Ectodermal cell (in vitro differentiated cells): ENCODE data around the gene NTN1.

ENCODE experiments used
- H3K27ac ChIP-seq: 2 replicates; pipeline ENCODE4 v1.7.0; 2013; ENCODE audit warnings: mild to moderate bottlenecking, low read depth, low read length; ENCODE audit not compliant: insufficient read depth, poor library complexity, severe bottlenecking
- H3K27me3 ChIP-seq: 2 replicates; pipeline ENCODE4 v1.7.0; 2013; ENCODE audit warnings: mild to moderate bottlenecking, low read length; ENCODE audit not compliant: insufficient read depth, control insufficient read depth, poor library complexity, severe bottlenecking
- H3K36me3 ChIP-seq: one replicate; pipeline ENCODE4 v1.7.0; 2013; ENCODE audit warnings: low read length; ENCODE audit not compliant: control insufficient read depth, insufficient read depth
- H3K4me1 ChIP-seq: one replicate; pipeline ENCODE4 v1.7.0; 2013; ENCODE audit warnings: low read length; ENCODE audit not compliant: control insufficient read depth, insufficient read depth
- H3K4me3 ChIP-seq: 2 replicates; pipeline ENCODE4 v1.7.0; 2013; ENCODE audit warnings: low read depth, low read length, control low read depth; ENCODE audit not compliant: insufficient read depth
- H3K9me3 ChIP-seq: 2 replicates; pipeline ENCODE4 v1.7.0; 2013; ENCODE audit warnings: mild to moderate bottlenecking, low read length, moderate library complexity; ENCODE audit not compliant: control insufficient read depth
- WGBS, 2 experiments: methylation state at CpG; one replicate each; pipeline ENCODE4 v1.1.7; 2013; ENCODE audit warnings: missing lambda C conversion rate in 2 of 2; 5-methylcytosine and 5-hydroxymethylcytosine counted together

Gene NTN1

DNA sequence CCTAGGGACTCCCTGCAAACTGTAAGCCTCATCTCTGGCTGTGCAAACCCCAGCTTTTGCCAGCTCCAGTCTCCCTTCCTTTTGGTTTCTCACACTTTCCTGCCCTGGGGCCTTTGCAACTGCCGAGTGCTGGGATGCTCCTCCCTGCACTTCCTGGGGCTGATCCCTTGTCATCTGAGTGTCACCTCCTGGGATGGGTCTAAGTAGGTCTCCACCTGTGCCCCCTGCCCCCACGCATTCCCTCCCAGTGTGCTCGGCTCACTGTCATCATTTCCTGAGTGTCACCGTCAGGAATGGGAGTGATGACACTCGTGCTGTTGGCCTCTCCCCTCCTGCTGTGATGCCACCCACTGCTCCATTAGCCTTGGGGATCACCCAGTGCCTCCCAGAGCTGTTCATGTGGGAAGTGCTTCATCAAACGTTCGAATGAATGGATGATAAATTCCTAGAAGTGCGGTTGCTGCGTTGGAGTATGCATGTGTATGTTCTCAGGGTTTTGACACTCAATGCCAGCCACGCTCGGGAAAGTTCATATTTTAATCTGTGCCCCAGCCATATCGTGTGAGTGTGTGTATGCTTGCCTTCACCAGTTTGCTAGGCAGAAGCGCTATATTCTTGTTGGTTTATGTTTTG, 189.9 kb downstream of the NTN1 start:
- H3K27ac ChIP-seq: no peak overlapping the region
- H3K4me1 ChIP-seq: peaks cover 10% of the 10 kb centered on the region
- H3K27me3 ChIP-seq: peaks cover 60% of the 10 kb centered on the region
- H3K4me3 ChIP-seq: no peak overlapping the region
- no peaks in the 10 kb centered on the region for H3K9me3 ChIP-seq
- 74 to 77% methylated on average over 13 of the region's 13 CpGs for WGBS, 2 experiments
- no peaks in the 10 kb centered on the region for H3K36me3 ChIP-seq

DNA sequence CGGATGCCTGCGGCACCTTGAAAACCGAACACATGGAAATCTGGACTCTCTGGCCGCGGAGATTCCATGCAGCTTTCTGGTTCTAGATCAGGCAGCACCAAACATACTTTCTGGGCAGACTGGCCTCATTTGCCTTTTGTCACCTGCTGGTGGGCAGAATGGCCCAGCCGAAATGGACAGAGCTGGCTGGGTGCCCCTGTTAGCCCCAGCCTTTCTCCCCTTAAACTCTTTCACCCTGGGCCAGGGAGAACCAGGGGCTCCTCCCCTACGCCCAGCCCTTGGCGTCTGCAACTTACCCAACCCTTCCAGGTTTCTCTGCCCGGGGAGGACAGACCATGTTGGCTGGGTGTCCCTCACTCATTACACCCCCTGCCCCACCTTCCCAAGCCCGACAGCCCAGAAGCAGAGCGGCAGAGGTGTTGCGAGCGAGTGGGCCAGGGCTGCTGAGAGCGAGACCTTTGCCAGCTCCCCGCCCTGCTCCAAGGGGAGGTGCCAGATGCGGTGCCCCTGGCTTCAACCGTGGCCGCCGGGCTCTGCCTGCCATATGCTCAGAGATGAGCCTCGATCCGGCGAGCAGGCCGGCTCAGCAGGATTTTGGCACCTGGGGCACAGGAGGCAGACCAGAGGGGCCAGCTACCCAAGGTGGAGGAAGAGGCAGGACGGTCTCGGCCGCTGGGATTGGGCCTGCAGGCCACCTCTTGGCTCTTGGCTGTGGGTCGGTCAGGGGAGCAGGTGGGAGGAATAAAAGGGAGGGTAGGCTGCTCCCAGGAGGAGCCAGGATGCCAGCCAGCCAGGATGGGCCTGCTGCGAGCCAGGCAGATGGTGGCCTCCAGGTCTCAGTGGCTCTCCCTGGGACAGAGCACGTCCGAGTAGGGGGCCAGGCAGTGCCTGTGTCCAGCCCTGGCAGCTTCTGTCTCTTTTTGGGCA, 191.3 kb downstream of the NTN1 start:
- no peak overlapping the region for H3K4me3 ChIP-seq
- peaks cover 4% of the 10 kb centered on the region for H3K4me1 ChIP-seq
- H3K36me3 ChIP-seq: no peaks in the 10 kb centered on the region
- H3K27me3 ChIP-seq: peaks cover 56% of the 10 kb centered on the region
- no peak overlapping the region for H3K27ac ChIP-seq
- H3K9me3 ChIP-seq: no peaks in the 10 kb centered on the region
- WGBS, 2 experiments: 94% methylated on average over 30 of the region's 30 CpGs

DNA sequence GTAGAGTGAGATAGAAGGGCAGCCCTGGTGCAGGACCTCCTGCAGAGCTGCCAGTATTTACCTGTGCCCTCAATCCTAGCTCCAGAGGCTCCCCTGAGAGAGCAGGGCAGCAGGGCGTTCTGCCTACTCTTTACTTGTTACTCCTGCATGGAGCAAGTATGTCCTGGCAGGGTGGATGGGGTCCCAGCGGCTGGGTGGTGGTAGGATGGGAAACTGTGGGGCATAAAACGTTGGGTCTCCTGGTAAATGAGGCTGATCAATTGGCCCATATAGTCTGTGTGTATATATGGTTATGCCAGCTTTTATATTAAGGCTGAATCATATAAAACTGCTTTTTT, 192.0 kb downstream of the NTN1 start:
- H3K36me3 ChIP-seq: no peaks in the 10 kb centered on the region
- H3K4me3 ChIP-seq: no peak overlapping the region
- 85 to 89% methylated on average over 3 of the region's 3 CpGs for WGBS, 2 experiments
- H3K4me1 ChIP-seq: peaks cover 4% of the 10 kb centered on the region
- peaks cover 58% of the 10 kb centered on the region for H3K27me3 ChIP-seq
- no peak overlapping the region for H3K27ac ChIP-seq
- no peaks in the 10 kb centered on the region for H3K9me3 ChIP-seq

DNA sequence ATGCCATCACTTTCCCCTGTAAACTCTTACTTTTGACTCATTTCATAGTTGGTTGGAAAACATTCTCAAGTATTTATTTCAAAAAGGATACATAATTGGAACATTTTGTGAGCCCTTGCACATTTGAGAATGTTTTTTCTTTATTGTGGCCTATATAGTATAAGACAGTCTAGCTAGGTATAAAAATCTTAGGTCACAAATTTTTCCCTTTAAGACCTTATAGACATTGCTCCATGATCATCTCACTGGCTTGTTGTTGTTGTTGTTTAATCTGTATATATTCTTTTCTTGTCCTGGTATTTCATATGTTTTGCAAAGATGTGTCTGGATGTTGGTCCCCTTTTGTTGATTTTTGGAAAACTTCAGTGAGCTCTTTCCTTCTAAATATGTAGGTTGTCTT, 194.2 kb downstream of the NTN1 start:
- Histone ChIP-seq H3K4me3 (no peak overlapping the region), H3K27ac (no peak overlapping the region), H3K36me3 (no peaks in the 10 kb centered on the region), H3K9me3 (no peaks in the 10 kb centered on the region), H3K4me1 (peaks cover 15% of the 10 kb centered on the region), H3K27me3 (peaks cover 56% of the 10 kb centered on the region)

DNA sequence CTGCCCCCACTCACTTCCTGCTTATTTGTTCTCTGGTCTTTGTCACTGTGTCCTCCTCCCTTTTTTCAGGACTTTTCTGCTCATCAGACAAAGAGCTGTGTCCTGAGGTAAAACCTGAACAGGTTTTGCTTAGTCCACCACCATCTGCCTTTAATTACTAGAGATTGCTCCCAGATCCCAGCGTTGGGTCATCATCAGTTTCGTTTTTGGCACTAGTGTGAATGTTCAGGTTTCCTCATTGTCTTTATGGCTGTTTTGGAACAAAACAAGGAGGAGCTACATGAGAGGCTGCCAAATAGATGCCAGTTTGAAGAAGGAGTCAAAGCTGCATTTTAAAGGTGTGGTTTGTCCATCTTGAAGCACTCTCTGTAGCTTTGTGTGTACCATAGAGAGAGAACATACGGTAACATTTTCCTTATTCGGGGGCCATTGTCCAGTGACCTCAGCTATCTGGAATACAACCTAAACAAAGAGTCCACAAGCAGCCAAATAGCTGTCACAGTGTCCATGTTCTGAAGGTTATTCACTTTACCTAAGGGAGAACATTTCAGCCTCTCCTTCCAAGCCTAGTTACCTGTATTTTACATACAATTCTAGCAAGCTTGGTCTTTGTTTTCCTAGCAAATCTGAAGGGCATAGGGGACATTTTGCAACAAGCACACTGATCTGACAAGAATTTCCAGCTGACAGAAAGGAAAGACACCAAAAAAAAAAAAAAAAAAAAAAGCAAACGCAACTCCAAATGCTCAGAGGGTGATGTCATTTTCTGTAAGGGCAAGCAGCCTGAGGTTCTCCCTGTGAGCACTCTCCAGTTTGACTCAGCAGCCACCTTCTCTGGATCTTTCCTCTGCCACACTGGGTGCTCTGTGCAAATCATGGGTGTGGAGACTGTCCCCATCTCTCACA, 196.1 kb downstream of the NTN1 start:
- H3K9me3 ChIP-seq: no peaks in the 10 kb centered on the region
- 64 to 70% methylated on average over 5 of the region's 5 CpGs for WGBS, 2 experiments
- H3K36me3 ChIP-seq: no peaks in the 10 kb centered on the region
- peaks cover 56% of the 10 kb centered on the region for H3K27me3 ChIP-seq
- peaks cover 27% of the 10 kb centered on the region for H3K4me1 ChIP-seq
- no peak overlapping the region for H3K27ac ChIP-seq
- H3K4me3 ChIP-seq: no peak overlapping the region

DNA sequence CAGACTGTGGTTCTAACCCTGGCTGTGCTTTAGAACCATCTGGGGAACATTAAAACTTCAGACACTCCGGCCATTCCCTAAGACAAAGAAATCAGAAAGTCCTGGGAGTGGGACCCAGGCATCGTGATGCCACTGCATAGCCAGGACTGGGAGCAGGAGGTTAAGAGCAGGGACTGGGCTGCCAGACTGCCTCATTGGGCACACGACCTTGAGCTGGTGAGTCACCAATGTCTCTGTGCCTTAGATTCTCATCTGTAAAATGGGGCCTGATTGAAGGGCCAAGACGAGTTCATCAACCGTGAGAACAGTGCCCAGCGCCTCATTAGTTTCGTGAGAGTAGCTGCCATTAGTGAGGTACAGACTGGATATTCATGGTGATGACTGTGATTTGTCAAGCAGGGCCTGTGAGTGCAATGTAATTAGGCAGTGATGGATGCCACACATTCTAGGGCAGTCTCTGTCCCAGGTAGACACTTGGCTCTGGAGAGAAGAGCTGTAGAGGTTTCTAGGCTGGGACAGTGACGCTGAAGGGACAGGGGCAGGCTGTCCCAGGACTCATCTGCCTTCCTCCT, 196.8 kb downstream of the NTN1 start:
- H3K4me3 ChIP-seq: no peak overlapping the region
- H3K27ac ChIP-seq: no peak overlapping the region
- no peaks in the 10 kb centered on the region for H3K9me3 ChIP-seq
- peaks cover 29% of the 10 kb centered on the region for H3K4me1 ChIP-seq
- peaks cover 56% of the 10 kb centered on the region for H3K27me3 ChIP-seq
- H3K36me3 ChIP-seq: no peaks in the 10 kb centered on the region
- WGBS, 2 experiments: 86 to 87% methylated on average over 8 of the region's 8 CpGs

DNA sequence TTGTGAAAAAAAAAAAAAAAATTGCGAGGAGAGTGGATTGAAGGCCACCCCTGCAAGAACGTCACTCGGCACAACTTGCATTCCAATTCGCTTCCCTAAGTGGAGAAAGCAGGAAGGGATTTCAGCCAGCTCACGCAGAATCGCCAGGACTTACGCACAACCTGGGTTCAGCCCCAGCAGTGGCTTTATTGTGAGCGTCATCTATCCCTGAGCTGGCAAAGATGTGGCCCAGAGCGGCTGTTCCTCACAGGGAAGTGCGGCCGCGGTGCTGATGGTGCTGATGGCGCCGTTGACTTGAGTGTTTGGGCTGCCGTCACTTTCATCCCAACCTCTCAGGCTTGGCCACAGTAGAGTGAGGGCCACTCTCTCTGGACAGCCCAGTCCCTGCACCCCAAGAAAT, 197.6 kb downstream of the NTN1 start:
- H3K9me3 ChIP-seq: no peaks in the 10 kb centered on the region
- H3K27ac ChIP-seq: no peak overlapping the region
- H3K4me1 ChIP-seq: peaks cover 29% of the 10 kb centered on the region
- no peaks in the 10 kb centered on the region for H3K36me3 ChIP-seq
- no peak overlapping the region for H3K4me3 ChIP-seq
- H3K27me3 ChIP-seq: peaks cover 60% of the 10 kb centered on the region
- 92% methylated on average over 15 of the region's 15 CpGs for WGBS, 2 experiments

DNA sequence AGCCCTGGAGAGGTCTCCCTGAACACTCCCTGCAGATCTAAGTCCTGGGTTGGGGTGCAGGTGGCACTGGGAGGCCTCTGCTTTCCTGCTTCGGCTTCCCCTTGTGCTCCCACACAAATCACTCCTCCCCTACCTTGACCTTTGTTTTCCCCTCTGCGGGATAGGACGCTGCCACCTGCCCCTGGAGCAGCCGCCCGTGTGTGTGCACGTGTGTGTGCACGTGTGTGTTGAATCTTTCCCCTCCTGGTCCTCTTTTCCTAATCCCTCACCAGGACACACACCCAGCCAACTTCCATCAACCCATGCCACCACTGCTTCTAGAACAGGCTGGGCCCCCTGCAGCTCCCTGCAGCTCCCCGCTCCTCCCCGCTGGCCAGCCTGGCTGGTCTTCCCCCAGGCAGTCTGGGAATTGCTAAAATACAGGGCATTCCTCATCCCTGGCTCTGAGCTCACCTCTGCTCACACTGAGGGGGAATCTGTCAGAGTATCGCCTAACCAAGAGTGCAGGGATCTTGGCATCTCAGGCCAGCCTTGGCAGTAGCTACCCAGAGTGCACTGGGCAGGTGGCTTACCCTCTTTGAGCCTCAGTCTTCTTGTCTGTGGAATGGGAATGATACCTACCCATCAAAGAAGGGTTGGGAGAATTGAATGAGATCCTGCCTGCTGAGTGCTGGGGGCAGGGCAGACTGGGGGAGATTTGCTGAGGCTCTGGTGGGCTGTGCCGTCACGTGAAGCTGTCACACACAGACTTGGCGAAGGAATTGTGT, 198.5 kb downstream of the NTN1 start:
- peaks cover 29% of the 10 kb centered on the region for H3K4me1 ChIP-seq
- no peak overlapping the region for H3K4me3 ChIP-seq
- no peaks in the 10 kb centered on the region for H3K36me3 ChIP-seq
- no peaks in the 10 kb centered on the region for H3K9me3 ChIP-seq
- peak overlapping the region; percentile 74 for H3K27ac ChIP-seq
- peaks cover 69% of the 10 kb centered on the region for H3K27me3 ChIP-seq
- WGBS, 2 experiments: 79 to 83% methylated on average over 13 of the region's 13 CpGs

DNA sequence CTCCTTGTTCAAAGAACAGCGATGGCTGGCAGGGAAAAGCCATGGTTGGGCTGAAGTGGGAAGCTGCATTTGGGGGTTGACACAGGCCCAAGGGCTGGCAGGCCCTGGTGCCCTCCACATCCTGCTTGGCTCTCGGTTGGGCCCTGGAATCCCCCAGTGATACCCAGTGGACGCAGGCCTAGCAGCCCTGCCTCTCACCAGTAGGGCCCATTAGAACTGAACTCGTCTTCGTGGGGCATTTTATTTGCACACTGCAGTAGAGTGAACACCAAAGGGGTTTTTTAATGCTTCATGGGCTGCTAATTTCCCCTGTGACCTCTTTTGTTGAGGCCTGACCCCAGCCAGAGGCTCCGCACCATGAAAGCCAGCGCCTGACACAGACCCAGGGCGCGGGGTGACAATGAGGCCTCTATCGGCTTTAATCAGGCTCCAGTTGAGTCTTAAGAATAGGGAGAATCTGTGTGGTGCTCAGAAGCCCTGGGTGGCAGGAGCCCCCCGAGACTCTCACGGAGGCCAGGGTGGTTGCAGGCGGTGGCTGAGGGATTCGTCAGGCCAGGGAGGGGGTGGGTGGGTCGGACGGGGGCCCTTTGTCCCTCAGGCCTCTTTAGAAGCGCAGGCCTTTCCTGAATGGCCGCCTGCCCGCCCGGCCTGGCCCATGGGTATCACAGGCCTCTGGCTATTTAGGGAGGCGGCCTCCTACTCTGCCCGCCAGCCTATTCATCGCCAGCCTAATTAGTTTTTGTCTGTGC, 199.3 kb downstream of the NTN1 start:
- 9 to 10% methylated on average over 23 of the region's 23 CpGs for WGBS, 2 experiments
- no peaks in the 10 kb centered on the region for H3K9me3 ChIP-seq
- no peaks in the 10 kb centered on the region for H3K36me3 ChIP-seq
- peaks cover 76% of the 10 kb centered on the region for H3K27me3 ChIP-seq
- H3K4me1 ChIP-seq: peaks cover 32% of the 10 kb centered on the region
- H3K27ac ChIP-seq: peak overlapping the region; percentile 74
- H3K4me3 ChIP-seq: no peak overlapping the region
